Measurements from ENCODE around the gene DNM3.

DNM3 gene

GRCh38 chr1:172090511-172090817, 249.2 kb downstream of the DNM3 start:
- TF ChIP-seq CTCF (IDR thresholded peaks at IDR 0.05; ENCODE audit: insufficient read depth, low read length, poor library complexity, severe bottlenecking), result no peak
- TF ChIP-seq EZH2phosphoT487 (conservative IDR thresholded peaks at IDR 0.05; ENCODE audit: low read length), result no peak
- no peak overlapping the region for H3K9ac ChIP-seq (ENCODE audit: low read length)

GRCh38 chr1:172095846-172096245, 254.5 kb downstream of the DNM3 start:
- no peaks in the 10 kb centered on the region for H3K27me3 ChIP-seq (ENCODE audit: low read length)
- no peak overlapping the region for H3K9ac ChIP-seq (ENCODE audit: low read length)
- no peaks in the 10 kb centered on the region for H4K20me1 ChIP-seq (ENCODE audit: low read depth, low read length)
- no peaks in the 10 kb centered on the region for H3K9me2 ChIP-seq (replicated peaks; ENCODE audit: insufficient read depth, low read length)
- H3K79me2 ChIP-seq (ENCODE audit: insufficient read depth, low read length), result no peaks in the 10 kb centered on the region
- no peak overlapping the region for H3K4me2 ChIP-seq (ENCODE audit: low read depth, low read length, poor library complexity, severe bottlenecking)
- H3K9me3 ChIP-seq (ENCODE audit: insufficient read depth, low read length), result no peaks in the 10 kb centered on the region
- H3K27ac ChIP-seq (ENCODE audit: low read depth, low read length), result no peak overlapping the region
- H3F3A ChIP-seq (ENCODE audit: insufficient read depth), result no peaks in the 10 kb centered on the region
- no peak overlapping the region for H3K4me3 ChIP-seq (ENCODE audit: insufficient read depth, low read length, poor library complexity, severe bottlenecking)
- no peak for TF ChIP-seq EZH2phosphoT487 (conservative IDR thresholded peaks at IDR 0.05; ENCODE audit: low read length)
- no peak for TF ChIP-seq CTCF (IDR thresholded peaks at IDR 0.05; ENCODE audit: insufficient read depth, low read length, poor library complexity, severe bottlenecking)
- no peaks in the 10 kb centered on the region for H3K36me3 ChIP-seq (ENCODE audit: low read length)
- no peak overlapping the region for H2AFZ ChIP-seq (ENCODE audit: low read depth, low read length, severe bottlenecking)

More at GRCh38 chr1:172090511-172090817, 249.2 kb downstream of the DNM3 start:
- no peaks in the 10 kb centered on the region for H3K79me2 ChIP-seq (ENCODE audit: insufficient read depth, low read length)
- no peaks in the 10 kb centered on the region for H3K9me3 ChIP-seq (ENCODE audit: insufficient read depth, low read length)
- H3K9me2 ChIP-seq (replicated peaks; ENCODE audit: insufficient read depth, low read length), result no peaks in the 10 kb centered on the region
- no peak overlapping the region for H3K4me2 ChIP-seq (ENCODE audit: low read depth, low read length, poor library complexity, severe bottlenecking)
- no peak overlapping the region for H3K27ac ChIP-seq (ENCODE audit: low read depth, low read length)
- H3K27me3 ChIP-seq (ENCODE audit: low read length), result no peaks in the 10 kb centered on the region
- H3F3A ChIP-seq (ENCODE audit: insufficient read depth), result no peaks in the 10 kb centered on the region
- no peak overlapping the region for H2AFZ ChIP-seq (ENCODE audit: low read depth, low read length, severe bottlenecking)
- H4K20me1 ChIP-seq (ENCODE audit: low read depth, low read length), result no peaks in the 10 kb centered on the region
- no peak overlapping the region for H3K4me3 ChIP-seq (ENCODE audit: insufficient read depth, low read length, poor library complexity, severe bottlenecking)
- H3K36me3 ChIP-seq (ENCODE audit: low read length), result no peaks in the 10 kb centered on the region

DNA sequence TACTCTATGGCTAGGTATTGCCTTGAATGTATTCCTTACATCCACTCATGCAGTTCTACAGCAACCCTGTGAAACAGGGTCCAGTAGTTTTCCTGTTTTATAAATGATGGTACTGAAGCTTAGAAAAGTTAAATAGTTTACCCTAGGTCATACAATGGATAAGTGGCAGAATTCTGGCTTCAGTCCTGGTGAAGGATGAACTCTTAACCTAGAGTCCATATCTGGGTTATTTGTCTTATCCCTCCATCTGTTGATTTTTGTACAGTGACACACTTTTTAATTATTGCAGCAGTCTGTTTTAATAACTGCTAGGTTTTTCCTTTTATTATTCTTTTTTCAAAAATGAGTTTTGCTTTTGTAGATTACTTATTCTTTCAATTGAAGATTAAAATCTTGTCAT, 263.9 kb downstream of the DNM3 start:
- Histone ChIP-seq H3K36me3 (ENCODE audit: low read length) (no peaks in the 10 kb centered on the region), H3K27ac (ENCODE audit: low read depth, low read length) (no peak overlapping the region), H3K4me3 (ENCODE audit: insufficient read depth, low read length, poor library complexity, severe bottlenecking) (no peak overlapping the region), H3F3A (ENCODE audit: insufficient read depth) (no peaks in the 10 kb centered on the region), H3K27me3 (ENCODE audit: low read length) (no peaks in the 10 kb centered on the region), H3K9me2 (replicated peaks; ENCODE audit: insufficient read depth, low read length) (no peaks in the 10 kb centered on the region), H2AFZ (ENCODE audit: low read depth, low read length, severe bottlenecking) (no peak overlapping the region), H4K20me1 (ENCODE audit: low read depth, low read length) (no peaks in the 10 kb centered on the region), H3K79me2 (ENCODE audit: insufficient read depth, low read length) (no peaks in the 10 kb centered on the region), H3K9me3 (ENCODE audit: insufficient read depth, low read length) (no peaks in the 10 kb centered on the region), H3K9ac (ENCODE audit: low read length) (no peak overlapping the region), H3K4me2 (ENCODE audit: low read depth, low read length, poor library complexity, severe bottlenecking) (no peak overlapping the region)
- TF ChIP-seq EZH2phosphoT487 (conservative IDR thresholded peaks at IDR 0.05; ENCODE audit: low read length), result no peak
- TF ChIP-seq CTCF (IDR thresholded peaks at IDR 0.05; ENCODE audit: insufficient read depth, low read length, poor library complexity, severe bottlenecking), result no peak
